HepG2 (cell line): ENCODE measurements around the gene PDLIM7. TPM values are rescaled to one million over a fixed set of nuclear protein-coding genes. Genes with fewer than 3 reads are reported as not detected.

ENCODE experiments used
- ARNT ChIP-seq: fragments of 450-650 bp; IDR thresholded peaks from 2 replicates; pipeline ENCODE4 v1.6.1; 2017
- CBX5 ChIP-seq: sonication (generic); formaldehyde crosslinking; IDR thresholded peaks from 2 replicates; pipeline ENCODE4 v1.4.0; 2020; ENCODE audit warnings: missing genetic modification reagents, borderline replicate concordance
- EED ChIP-seq: sonication (generic); formaldehyde crosslinking; IDR thresholded peaks from 2 replicates; pipeline ENCODE4 v1.5.0; 2020; ENCODE audit warnings: mild to moderate bottlenecking, missing genetic modification reagents
- GABPA ChIP-seq, 2 experiments: IDR thresholded peaks; 2 replicates each; pipeline ENCODE4 v1.6.1; 2011 to 2016; ENCODE audit warnings: low read depth in 2 of 2, low read length in 1 of 2, missing biosample characterization in 1 of 2, missing genetic modification characterization in 1 of 2
- HIC2 ChIP-seq: sonication (generic); formaldehyde crosslinking; IDR thresholded peaks from 2 replicates; pipeline ENCODE4 v1.9.0; 2022; ENCODE audit warnings: low read depth, missing genetic modification reagents
- HNRNPLL ChIP-seq: fragments of 200-400 bp; formaldehyde crosslinking; IDR thresholded peaks from 2 replicates; pipeline ENCODE4 v1.6.1; 2017; ENCODE audit warnings: mild to moderate bottlenecking, low read depth, low read length; ENCODE audit not compliant: poor library complexity, severe bottlenecking
- MED13 ChIP-seq: sonication (generic); formaldehyde crosslinking; IDR thresholded peaks from 2 replicates; pipeline ENCODE4 v1.5.0; 2020; ENCODE audit warnings: missing genetic modification reagents
- RBFOX2 ChIP-seq: fragments of 200-400 bp; formaldehyde crosslinking; IDR thresholded peaks from 2 replicates; pipeline ENCODE4 v1.6.1; 2017; ENCODE audit warnings: low read depth, mild to moderate bottlenecking, low read length
- SMAD9 ChIP-seq: sonication (generic); formaldehyde crosslinking; IDR thresholded peaks from 2 replicates; pipeline ENCODE4 v1.5.1; 2020; ENCODE audit warnings: mild to moderate bottlenecking, missing genetic modification reagents
- ZBTB37 ChIP-seq: sonication (generic); formaldehyde crosslinking; IDR thresholded peaks from 2 replicates; pipeline ENCODE4 v1.4.0; 2020; ENCODE audit warnings: mild to moderate bottlenecking, missing genetic modification reagents
- ZBTB8A ChIP-seq: sonication (generic); formaldehyde crosslinking; IDR thresholded peaks from 2 replicates; pipeline ENCODE4 v1.4.0; 2020; ENCODE audit warnings: mild to moderate bottlenecking, low read depth, missing genetic modification reagents, borderline replicate concordance
- ZMAT3 ChIP-seq: sonication (generic); formaldehyde crosslinking; conservative IDR thresholded peaks from 2 replicates; pipeline ENCODE4 v1.7.0; 2021; ENCODE audit warnings: missing genetic modification reagents
- ZNF20 ChIP-seq: sonication (generic); formaldehyde crosslinking; IDR thresholded peaks from 2 replicates; pipeline ENCODE4 v1.4.0; 2020; ENCODE audit warnings: mild to moderate bottlenecking, moderate library complexity, missing genetic modification reagents
- ZNF552 ChIP-seq: sonication (generic); formaldehyde crosslinking; IDR thresholded peaks from 2 replicates; pipeline ENCODE4 v1.9.0; 2022; ENCODE audit warnings: missing genetic modification reagents, mild to moderate bottlenecking, borderline replicate concordance
- ZNF557 ChIP-seq: sonication (generic); formaldehyde crosslinking; IDR thresholded peaks from 2 replicates; pipeline ENCODE4 v1.4.0; 2020; ENCODE audit warnings: missing genetic modification reagents
- ZNF589 ChIP-seq: sonication (generic); formaldehyde crosslinking; conservative IDR thresholded peaks from 2 replicates; pipeline ENCODE4 v1.8.0; 2022; ENCODE audit warnings: mild to moderate bottlenecking, moderate library complexity, missing genetic modification reagents
- ZNF616 ChIP-seq: sonication (generic); formaldehyde crosslinking; IDR thresholded peaks from 2 replicates; pipeline ENCODE4 v1.5.0; 2020; ENCODE audit warnings: low read depth, mild to moderate bottlenecking, missing genetic modification reagents
- ZNF660 ChIP-seq: sonication (generic); formaldehyde crosslinking; IDR thresholded peaks from 2 replicates; pipeline ENCODE4 v1.5.1; 2020; ENCODE audit warnings: mild to moderate bottlenecking, low read depth, missing genetic modification reagents, borderline replicate concordance
- ZNF709 ChIP-seq: sonication (generic); formaldehyde crosslinking; IDR thresholded peaks from 2 replicates; pipeline ENCODE4 v1.5.0; 2020; ENCODE audit warnings: mild to moderate bottlenecking, missing genetic modification reagents
- polyA plus RNA-seq, 8 experiments: library from polyadenylated mRNA; depleted of rRNA in 3 of 8; stranded (reverse) in 7 of 8; unstranded in 1 of 8; fragments of >200 nt; fragmentation: Illumina TruSeq in 4 of 8; extraction: Trizol in 4 of 8; gene quantifications; 2 replicates each; pipeline versions ENCODE4 v1.2.1 to v1.2.3, GENCODE V29; 2011 to 2016; ENCODE audit warnings: low read depth in 4 of 8, missing spikeins in 1 of 8, mixed read lengths in 1 of 8; ENCODE audit not compliant: insufficient read depth in 1 of 8
- total RNA-seq, 5 experiments: library from RNA; depleted of rRNA; stranded (reverse); fragments of >200 nt; fragmentation: Illumina TruSeq; extraction: Trizol; gene quantifications; 2 replicates each; pipeline ENCODE4 v1.2.3, GENCODE V29; 2016; ENCODE audit warnings: low read depth in 1 of 5
- TF ChIP-seq, protein P1 (sequence below): sonication (generic); formaldehyde crosslinking; IDR thresholded peaks from 2 replicates; pipeline ENCODE4 v1.4.0; 2020; ENCODE audit warnings: missing genetic modification reagents
- TF ChIP-seq, protein P2 (sequence below): sonication (generic); formaldehyde crosslinking; IDR thresholded peaks from 2 replicates; pipeline ENCODE4 v1.8.0; 2022; ENCODE audit warnings: missing genetic modification reagents, mild to moderate bottlenecking, inconsistent platforms, borderline replicate concordance
- TF ChIP-seq, protein P3 (sequence below): sonication (generic); formaldehyde crosslinking; IDR thresholded peaks from 2 replicates; pipeline ENCODE4 v1.8.0; 2022; ENCODE audit warnings: mild to moderate bottlenecking, missing genetic modification reagents, borderline replicate concordance

Gene PDLIM7
- total and polyA plus RNA-seq, 2 of the 13 experiments (the other 11 are each of a cell fraction or from before 2014, with no cell fraction given) = 21.1 to 31.3 TPM

GRCh38 chr5:177496727-177497291, 595 bp downstream of the PDLIM7 start (continued):
- TF ChIP-seq, protein P1, sequence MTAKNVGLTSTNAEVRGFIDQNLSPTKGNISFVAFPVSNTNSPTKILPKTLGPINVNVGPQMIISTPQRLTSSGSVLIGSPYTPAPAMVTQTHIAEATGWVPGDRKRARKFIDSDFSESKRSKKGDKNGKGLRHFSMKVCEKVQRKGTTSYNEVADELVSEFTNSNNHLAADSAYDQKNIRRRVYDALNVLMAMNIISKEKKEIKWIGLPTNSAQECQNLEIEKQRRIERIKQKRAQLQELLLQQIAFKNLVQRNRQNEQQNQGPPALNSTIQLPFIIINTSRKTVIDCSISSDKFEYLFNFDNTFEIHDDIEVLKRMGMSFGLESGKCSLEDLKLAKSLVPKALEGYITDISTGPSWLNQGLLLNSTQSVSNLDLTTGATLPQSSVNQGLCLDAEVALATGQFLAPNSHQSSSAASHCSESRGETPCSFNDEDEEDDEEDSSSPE (CRISPR knock-in tag) = peak; percentile 10; the same call in 1 of the 2 replicates
- TF ChIP-seq HIC2 = no peak
- no peak for TF ChIP-seq ZBTB37
- no peak for TF ChIP-seq RBFOX2
- TF ChIP-seq ZNF589 (CRISPR knock-in tag) = no peak
- TF ChIP-seq CBX5 (CRISPR knock-in tag) = no peak
- no peak for TF ChIP-seq GABPA (IDR thresholded peaks at IDR 0.05; ENCODE audit: low read depth, low read length)
- TF ChIP-seq GABPA (CRISPR knock-in tag; IDR thresholded peaks at IDR 0.05; ENCODE audit: low read depth) = no peak
- no peak; the same call in 1 of the 2 replicates for TF ChIP-seq ZMAT3
- TF ChIP-seq HNRNPLL = no peak
- TF ChIP-seq MED13 (CRISPR knock-in tag) = no peak
- TF ChIP-seq SMAD9 (CRISPR knock-in tag) = no peak
- TF ChIP-seq, protein P2, sequence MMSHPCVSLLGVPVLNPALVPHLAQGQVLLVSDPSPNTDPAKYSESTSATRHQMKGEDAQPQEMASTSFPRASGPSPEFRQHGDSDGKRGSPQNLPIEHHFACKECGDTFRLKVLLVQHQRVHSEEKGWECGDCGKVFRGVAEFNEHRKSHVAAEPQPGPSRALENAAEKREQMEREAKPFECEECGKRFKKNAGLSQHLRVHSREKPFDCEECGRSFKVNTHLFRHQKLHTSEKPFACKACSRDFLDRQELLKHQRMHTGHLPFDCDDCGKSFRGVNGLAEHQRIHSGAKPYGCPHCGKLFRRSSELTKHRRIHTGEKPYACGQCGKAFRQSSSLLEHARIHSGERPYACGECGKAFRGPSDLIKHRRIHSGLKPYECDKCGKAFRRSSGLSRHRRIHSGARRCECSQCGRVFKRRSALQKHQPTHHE = 0 out of 2 replicates have a peak, but pooled peaks have one; percentile 2
- no peak for TF ChIP-seq EED
- TF ChIP-seq, protein P3, sequence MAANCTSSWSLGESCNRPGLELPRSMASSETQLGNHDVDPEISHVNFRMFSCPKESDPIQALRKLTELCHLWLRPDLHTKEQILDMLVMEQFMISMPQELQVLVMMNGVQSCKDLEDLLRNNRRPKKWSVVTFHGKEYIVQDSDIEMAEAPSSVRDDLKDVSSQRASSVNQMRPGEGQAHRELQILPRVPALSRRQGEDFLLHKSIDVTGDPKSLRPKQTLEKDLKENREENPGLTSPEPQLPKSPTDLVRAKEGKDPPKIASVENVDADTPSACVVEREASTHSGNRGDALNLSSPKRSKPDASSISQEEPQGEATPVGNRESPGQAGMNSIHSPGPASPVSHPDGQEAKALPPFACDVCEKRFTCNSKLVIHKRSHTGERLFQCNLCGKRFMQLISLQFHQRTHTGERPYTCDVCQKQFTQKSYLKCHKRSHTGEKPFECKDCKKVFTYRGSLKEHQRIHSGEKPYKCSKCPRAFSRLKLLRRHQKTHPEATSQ (CRISPR knock-in tag) = no peak
- 0 out of 2 replicates have a peak, but pooled peaks have one; percentile 48 for TF ChIP-seq ZNF616
- TF ChIP-seq ARNT = no peak
- TF ChIP-seq ZNF709 = no peak
- no peak for TF ChIP-seq ZNF660 (CRISPR knock-in tag)
- no peak for TF ChIP-seq ZNF557 (CRISPR knock-in tag)
- no peak for TF ChIP-seq ZBTB8A
- TF ChIP-seq ZNF552 (CRISPR knock-in tag) = no peak
- TF ChIP-seq ZNF20 = no peak
